K562 (cell line): ENCODE data around the gene UBR3. TPM values are rescaled to one million over a fixed set of nuclear protein-coding genes. Genes with fewer than 3 reads are reported as not detected.

ENCODE experiments used
- BACH1 ChIP-seq: fragments of 200-800 bp; sonication (Bioruptor generic); IDR thresholded peaks from 2 replicates; pipeline ENCODE4 v1.6.1; 2016; ENCODE audit warnings: missing genetic modification characterization, missing compliant biosample characterization
- CBX5 ChIP-seq: IDR thresholded peaks from 2 replicates; pipeline ENCODE4 v1.6.1; 2014; ENCODE audit warnings: low read depth, borderline replicate concordance
- HBP1 ChIP-seq: fragments of 450-650 bp; formaldehyde crosslinking; IDR thresholded peaks from 2 replicates; pipeline ENCODE4 v1.4.0; 2022; ENCODE audit warnings: missing genetic modification characterization
- KLF1 ChIP-seq: fragments of 450-650 bp; IDR thresholded peaks from 2 replicates; pipeline ENCODE4 v1.6.1; 2016; ENCODE audit warnings: missing genetic modification characterization, missing compliant biosample characterization
- MED1 ChIP-seq: sonication (generic); formaldehyde crosslinking; IDR thresholded peaks from 2 replicates; pipeline ENCODE4 v1.8.1; 2023; ENCODE audit warnings: missing genetic modification reagents, borderline replicate concordance
- MLX ChIP-seq, 2 experiments: fragments of 450-650 bp in 1 of 2; sonication (generic) in 1 of 2; formaldehyde crosslinking; conservative IDR thresholded peaks; 2 replicates each; pipeline versions ENCODE4 v1.4.0 to v1.8.1; 2020 to 2022; ENCODE audit warnings: mild to moderate bottlenecking in 1 of 2, missing genetic modification reagents in 1 of 2
- NR2F6 ChIP-seq: fragments of 450-650 bp; formaldehyde crosslinking; IDR thresholded peaks from 2 replicates; pipeline ENCODE4 v1.4.0; 2020; ENCODE audit warnings: mild to moderate bottlenecking
- SIX5 ChIP-seq, 2 experiments: IDR thresholded peaks; 2 replicates each; pipeline ENCODE4 v1.6.1; 2011; ENCODE audit warnings: low read length in 2 of 2, borderline replicate concordance in 1 of 2, low read depth in 1 of 2, mild to moderate bottlenecking in 1 of 2, moderate library complexity in 1 of 2; ENCODE audit not compliant: insufficient read depth in 1 of 2
- TEAD1 ChIP-seq, 2 experiments: fragments of 450-650 bp in 1 of 2; sonication (generic) in 1 of 2; formaldehyde crosslinking; IDR thresholded peaks; 2 replicates each; pipeline versions ENCODE4 v1.4.0 to v1.8.0; 2020 to 2022; ENCODE audit warnings: mild to moderate bottlenecking in 2 of 2, missing genetic modification reagents in 1 of 2
- TRIM25 ChIP-seq: fragments of 450-650 bp; IDR thresholded peaks from 2 replicates; pipeline ENCODE4 v1.7.0; 2016; ENCODE audit warnings: borderline replicate concordance
- USF2 ChIP-seq: sonication (generic); formaldehyde crosslinking; IDR thresholded peaks from 2 replicates; pipeline ENCODE4 v1.5.0; 2020; ENCODE audit warnings: missing genetic modification reagents
- ZFP30 ChIP-seq: fragments of 250-450 bp; sonication (Bioruptor Pico); IDR thresholded peaks from 2 replicates; pipeline ENCODE4 v1.8.0; 2022; ENCODE audit warnings: moderate library complexity, mild to moderate bottlenecking, inconsistent platforms, borderline replicate concordance
- ZNF449 ChIP-seq: fragments of 250-450 bp; sonication (Bioruptor Pico); IDR thresholded peaks from 2 replicates; pipeline ENCODE4 v1.8.0; 2022; ENCODE audit warnings: moderate library complexity, mild to moderate bottlenecking, inconsistent platforms
- ZNF655 ChIP-seq: fragments of 250-450 bp; sonication (Bioruptor Pico); IDR thresholded peaks from 2 replicates; pipeline ENCODE4 v1.5.0; 2021
- ZNF740 ChIP-seq, 3 experiments: fragments of 200-800 bp in 1 of 3; sonication (Bioruptor generic) in 1 of 3; sonication (generic) in 1 of 3; formaldehyde crosslinking in 1 of 3; IDR thresholded peaks; 2 replicates each; pipeline versions ENCODE4 v1.6.1 to v1.8.0; 2016 to 2022; ENCODE audit warnings: mild to moderate bottlenecking in 2 of 3, missing compliant biosample characterization in 2 of 3, missing genetic modification characterization in 2 of 3, missing genetic modification reagents in 1 of 3
- polyA plus RNA-seq, 8 experiments: library from polyadenylated mRNA; depleted of rRNA in 4 of 8; stranded (reverse) in 5 of 8; unstranded in 3 of 8; fragments of >200 nt; fragmentation: Nextera tagmentation in 2 of 8; fragmentation: Illumina TruSeq in 1 of 8; extraction: Ambion mirVana in 2 of 8; extraction: Trizol in 1 of 8; gene quantifications; 2 replicates each; pipeline versions ENCODE4 v1.2.1 to v1.2.3, GENCODE V29; 2011 to 2014; ENCODE audit warnings: inconsistent platforms in 1 of 8, missing spikeins in 1 of 8
- total RNA-seq, 7 experiments: library from RNA; depleted of rRNA in 6 of 7; stranded (reverse); fragments of >200 nt in 6 of 7; fragmentation: Illumina TruSeq in 2 of 7; extraction: Trizol in 2 of 7; gene quantifications; 2 replicates each; pipeline versions ENCODE4 v1.2.1 to v1.2.3, GENCODE V29; 2011 to 2021; ENCODE audit warnings: low replicate concordance in 1 of 7

The UBR3 gene
- total and polyA plus RNA-seq, 9 of the 15 experiments (the other 6 are each of a cell fraction or from before 2014, with no cell fraction given), result 14.4 to 63.5 (median 40.4) TPM

- TF ChIP-seq TRIM25 (no peak), KLF1 (peak; percentile 90), ZNF449 (CRISPR knock-in tag) (no peak), CBX5 (peak; percentile 81; the same call in 1 of the 2 replicates), MED1 (CRISPR knock-in tag) (no peak), MLX (CRISPR knock-in tag; conservative IDR thresholded peaks at IDR 0.05) (peak in 1 of 2 experiments; percentile 91; a peak in 1 of 4 replicates), NR2F6 (CRISPR knock-in tag) (no peak; the same call in 1 of the 2 replicates), BACH1 (tag) (no peak), ZFP30 (no peak), ZNF740 (CRISPR knock-in tag; IDR thresholded peaks at IDR 0.05) (peak; percentile 48; the same call in 1 of the 2 replicates), ZNF740 (tag; IDR thresholded peaks at IDR 0.05) (no peak), USF2 (no peak), TEAD1 (CRISPR knock-in tag; IDR thresholded peaks at IDR 0.05) (peak in 1 of 2 experiments; percentile 92; a peak in 2 of 4 replicates), ZNF655 (no peak), HBP1 (CRISPR knock-in tag) (0 out of 2 replicates have a peak, but pooled peaks have one; percentile 29), SIX5 (IDR thresholded peaks at IDR 0.05; ENCODE audit: borderline replicate concordance in 1 of 2, insufficient read depth in 1 of 2, low read depth in 1 of 2, low read length in 2 of 2) (no peak)
Measured at GRCh38 chr2:169824373-169825333, 2.6 kb upstream of the UBR3 start, which contains the start of gene METTL5 (continued).
